ENCODE measurements around the gene SEMA5A. TPM values are rescaled to one million over a fixed set of nuclear protein-coding genes. Genes with fewer than 3 reads are reported as not detected.

SEMA5A gene
- polyA plus RNA-seq, 3 donors: not detected

GRCh38 chr5:9182899-9183695 lies 362.8 kb downstream of the SEMA5A start:
- WGBS (ENCODE audit: insufficient coverage): 89% methylated on average over 11 of the region's 11 CpGs
- Histone ChIP-seq H3K36me3 (replicated peaks in 1 of 2; ENCODE audit: control insufficient read depth in 1 of 2, insufficient read depth in 2 of 2, low read length in 2 of 2) (no peaks in the 10 kb centered on the region), H3K27me3 (ENCODE audit: control insufficient read depth in 2 of 2, insufficient read depth in 2 of 2, low read length in 2 of 2) (no peaks in the 10 kb centered on the region), H4K20me1 (ENCODE audit: insufficient read depth, low read length) (no peaks in the 10 kb centered on the region), H3K9ac (ENCODE audit: insufficient read depth, low read length, poor library complexity, severe bottlenecking) (no peak overlapping the region), H3K9me3 (replicated peaks in 1 of 2; ENCODE audit: control insufficient read depth in 1 of 2, insufficient read depth in 1 of 2, low read length in 2 of 2) (no peaks in the 10 kb centered on the region), H2AFZ (ENCODE audit: insufficient read depth, low read depth, low read length, poor library complexity, severe bottlenecking) (no peak overlapping the region), H3K79me2 (ENCODE audit: insufficient read depth, low read length) (no peaks in the 10 kb centered on the region), H3K4me3 (replicated peaks in 1 of 3; ENCODE audit: low read depth in 2 of 3, low read length in 3 of 3) (no peak overlapping the region), H3K4me1 (ENCODE audit: control insufficient read depth in 1 of 2, insufficient read depth in 2 of 2, low read length in 2 of 2) (no peaks in the 10 kb centered on the region), H3K27ac (ENCODE audit: low read depth in 1 of 2, low read length in 2 of 2) (no peak overlapping the region), H3K4me2 (replicated peaks; ENCODE audit: extremely low read depth, low read length, poor library complexity, severe bottlenecking) (no peak overlapping the region)
- DNase-seq: no peak
- no peaks in the 10 kb centered on the region for H3K4me1 Mint-ChIP-seq
- H3K9me3 Mint-ChIP-seq: peaks cover 0 to 5% (median 0%) of the 10 kb centered on the region in 7 donors
- H3K27ac Mint-ChIP-seq: no peak overlapping the region
- H3K27me3 Mint-ChIP-seq (ENCODE audit: low read depth in 3 of 3): peaks cover 0 to 3% (median 3%) of the 10 kb centered on the region in 3 donors
- intact Hi-C loops (cut with micrococcal nuclease): no loop called here
- TF ChIP-seq CTCF (IDR thresholded peaks at IDR 0.05): no peak
- no peak overlapping the region for H3K4me3 Mint-ChIP-seq
- H3K36me3 Mint-ChIP-seq: no peaks in the 10 kb centered on the region

GRCh38 chr5:9176641-9177040 lies 369.2 kb downstream of the SEMA5A start:
- TF ChIP-seq CTCF (IDR thresholded peaks at IDR 0.05): no peak
- no peak overlapping the region for H2AFZ ChIP-seq (ENCODE audit: insufficient read depth, low read depth, low read length, poor library complexity, severe bottlenecking)
- Mint-ChIP-seq H3K9me3 (peaks cover 0 to 13% (median 2%) of the 10 kb centered on the region in 7 donors), H3K27ac (no peak overlapping the region), H3K4me3 (no peak overlapping the region), H3K4me1 (no peaks in the 10 kb centered on the region), H3K36me3 (no peaks in the 10 kb centered on the region), H3K27me3 (ENCODE audit: low read depth in 3 of 3) (peaks cover 0 to 2% (median 0%) of the 10 kb centered on the region in 3 donors)
- no peaks in the 10 kb centered on the region for H3K27me3 ChIP-seq (ENCODE audit: control insufficient read depth in 2 of 2, insufficient read depth in 2 of 2, low read length in 2 of 2)
- intact Hi-C loops (cut with micrococcal nuclease): no loop called here
- no peak overlapping the region for H3K9ac ChIP-seq (ENCODE audit: insufficient read depth, low read length, poor library complexity, severe bottlenecking)
- H4K20me1 ChIP-seq (ENCODE audit: insufficient read depth, low read length): no peaks in the 10 kb centered on the region
- no peaks in the 10 kb centered on the region for H3K4me1 ChIP-seq (ENCODE audit: control insufficient read depth in 1 of 2, insufficient read depth in 2 of 2, low read length in 2 of 2)
- no peak overlapping the region for H3K4me3 ChIP-seq (replicated peaks in 1 of 3; ENCODE audit: low read depth in 2 of 3, low read length in 3 of 3)
- H3K4me2 ChIP-seq (replicated peaks; ENCODE audit: extremely low read depth, low read length, poor library complexity, severe bottlenecking): no peak overlapping the region
- H3K79me2 ChIP-seq (ENCODE audit: insufficient read depth, low read length): no peaks in the 10 kb centered on the region
- H3K9me3 ChIP-seq (replicated peaks in 1 of 2; ENCODE audit: control insufficient read depth in 1 of 2, insufficient read depth in 1 of 2, low read length in 2 of 2): peaks cover 0 to 2% of the 10 kb centered on the region in 2 donors
- H3K27ac ChIP-seq (ENCODE audit: low read depth in 1 of 2, low read length in 2 of 2): no peak overlapping the region
- H3K36me3 ChIP-seq (replicated peaks in 1 of 2; ENCODE audit: control insufficient read depth in 1 of 2, insufficient read depth in 2 of 2, low read length in 2 of 2): no peaks in the 10 kb centered on the region
- no peak for DNase-seq
